ENCODE results near the gene RRBP1.

DNA sequence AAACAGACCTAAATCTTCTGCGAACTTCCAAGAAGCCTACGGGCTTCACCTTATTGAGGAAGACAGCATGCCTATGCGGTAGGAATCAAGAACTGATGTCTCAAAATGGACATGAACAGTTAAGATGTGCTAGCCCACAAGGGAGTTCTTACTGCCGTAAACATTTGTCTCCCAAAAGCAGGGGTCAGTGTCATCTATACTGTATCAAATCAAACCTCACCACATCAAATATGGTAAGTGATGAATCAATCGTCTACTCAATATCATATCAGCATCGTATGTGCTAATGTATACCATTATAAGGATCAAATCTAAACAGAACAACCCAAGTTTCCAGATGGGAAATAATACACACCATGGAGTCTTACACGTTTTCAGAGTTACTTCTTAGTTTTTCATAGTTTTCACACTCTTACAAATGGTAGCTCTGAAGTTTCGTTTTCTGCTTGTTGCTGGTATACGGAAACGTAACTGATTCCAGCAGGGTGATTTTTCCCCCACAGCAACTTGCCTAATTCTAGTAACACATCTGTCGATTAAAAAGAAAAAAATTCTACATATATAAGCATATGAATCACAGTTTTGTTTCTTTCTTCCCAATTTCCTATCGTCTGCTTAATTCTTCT, 12.6 kb downstream of the RRBP1 start:
- TF ChIP-seq, protein P1, sequence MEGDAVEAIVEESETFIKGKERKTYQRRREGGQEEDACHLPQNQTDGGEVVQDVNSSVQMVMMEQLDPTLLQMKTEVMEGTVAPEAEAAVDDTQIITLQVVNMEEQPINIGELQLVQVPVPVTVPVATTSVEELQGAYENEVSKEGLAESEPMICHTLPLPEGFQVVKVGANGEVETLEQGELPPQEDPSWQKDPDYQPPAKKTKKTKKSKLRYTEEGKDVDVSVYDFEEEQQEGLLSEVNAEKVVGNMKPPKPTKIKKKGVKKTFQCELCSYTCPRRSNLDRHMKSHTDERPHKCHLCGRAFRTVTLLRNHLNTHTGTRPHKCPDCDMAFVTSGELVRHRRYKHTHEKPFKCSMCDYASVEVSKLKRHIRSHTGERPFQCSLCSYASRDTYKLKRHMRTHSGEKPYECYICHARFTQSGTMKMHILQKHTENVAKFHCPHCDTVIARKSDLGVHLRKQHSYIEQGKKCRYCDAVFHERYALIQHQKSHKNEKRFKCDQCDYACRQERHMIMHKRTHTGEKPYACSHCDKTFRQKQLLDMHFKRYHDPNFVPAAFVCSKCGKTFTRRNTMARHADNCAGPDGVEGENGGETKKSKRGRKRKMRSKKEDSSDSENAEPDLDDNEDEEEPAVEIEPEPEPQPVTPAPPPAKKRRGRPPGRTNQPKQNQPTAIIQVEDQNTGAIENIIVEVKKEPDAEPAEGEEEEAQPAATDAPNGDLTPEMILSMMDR (IDR thresholded peaks at IDR 0.05): no peak
- TF ChIP-seq ZFX (IDR thresholded peaks at IDR 0.05; ENCODE audit: borderline replicate concordance): no peak
